Measurements from ENCODE around the gene RNU5D-1.

Gene RNU5D-1

DNA sequence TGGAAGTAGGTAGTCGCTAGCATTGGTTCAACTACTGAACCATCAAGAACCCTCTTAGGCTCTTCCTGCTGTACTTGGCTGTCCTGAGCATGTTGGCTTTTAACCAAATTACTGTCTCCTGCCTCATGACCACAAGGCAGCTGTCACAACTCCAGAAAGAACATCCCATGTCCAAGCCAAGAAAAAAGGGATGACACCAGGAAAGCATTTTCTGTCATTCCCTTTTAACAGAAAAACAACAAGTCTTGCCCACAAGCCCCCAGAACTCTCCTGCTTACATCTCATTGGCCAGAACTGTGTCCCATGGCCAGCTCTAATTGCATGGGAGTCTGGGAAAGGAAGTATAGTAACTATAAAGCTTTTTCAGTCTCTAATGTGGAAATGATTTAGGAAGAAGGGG lies 2.4 kb upstream of the RNU5D-1 start:
- no peak for DNase-seq (ENCODE audit: low read depth in 2 of 2, low spot score in 1 of 2)

DNA sequence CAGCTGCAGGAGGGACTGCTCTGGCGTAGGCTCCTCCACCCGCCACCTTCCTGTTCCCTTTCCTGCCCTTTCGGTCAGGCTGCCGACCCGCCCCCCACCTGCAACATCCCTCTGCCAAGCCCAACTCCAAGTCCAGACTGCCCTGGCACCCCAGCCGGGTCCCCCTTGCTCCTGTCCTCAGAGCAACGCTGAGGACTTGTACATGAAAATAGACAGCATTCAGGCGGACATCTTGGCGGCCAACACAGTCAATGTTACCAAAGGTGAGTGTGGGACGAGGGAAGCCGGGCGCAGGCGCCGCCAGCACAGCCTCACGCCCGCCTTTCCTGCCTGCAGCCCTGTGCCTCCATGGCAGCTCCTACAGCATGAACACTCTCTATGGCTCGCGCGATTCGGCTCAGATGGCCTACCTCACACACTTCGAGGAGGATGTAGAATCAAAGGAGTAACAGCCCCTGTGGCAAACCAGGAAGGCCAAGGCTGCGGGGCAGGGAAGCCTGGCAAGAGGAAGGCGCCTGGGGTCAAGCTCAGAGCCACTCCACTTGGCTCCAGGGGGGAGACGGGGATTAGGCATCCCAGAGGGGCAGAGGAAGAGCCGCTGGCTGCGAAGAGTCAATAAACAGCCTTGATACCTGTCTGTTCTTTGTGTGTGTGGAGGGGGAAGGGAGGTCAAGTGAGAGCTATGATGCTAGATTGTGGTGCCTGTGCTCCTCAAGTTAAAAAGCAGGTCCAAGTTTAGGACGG lies 5.8 kb downstream of the RNU5D-1 start:
- DNase-seq (ENCODE audit: low read depth in 2 of 2, low spot score in 1 of 2) = no peak

DNA sequence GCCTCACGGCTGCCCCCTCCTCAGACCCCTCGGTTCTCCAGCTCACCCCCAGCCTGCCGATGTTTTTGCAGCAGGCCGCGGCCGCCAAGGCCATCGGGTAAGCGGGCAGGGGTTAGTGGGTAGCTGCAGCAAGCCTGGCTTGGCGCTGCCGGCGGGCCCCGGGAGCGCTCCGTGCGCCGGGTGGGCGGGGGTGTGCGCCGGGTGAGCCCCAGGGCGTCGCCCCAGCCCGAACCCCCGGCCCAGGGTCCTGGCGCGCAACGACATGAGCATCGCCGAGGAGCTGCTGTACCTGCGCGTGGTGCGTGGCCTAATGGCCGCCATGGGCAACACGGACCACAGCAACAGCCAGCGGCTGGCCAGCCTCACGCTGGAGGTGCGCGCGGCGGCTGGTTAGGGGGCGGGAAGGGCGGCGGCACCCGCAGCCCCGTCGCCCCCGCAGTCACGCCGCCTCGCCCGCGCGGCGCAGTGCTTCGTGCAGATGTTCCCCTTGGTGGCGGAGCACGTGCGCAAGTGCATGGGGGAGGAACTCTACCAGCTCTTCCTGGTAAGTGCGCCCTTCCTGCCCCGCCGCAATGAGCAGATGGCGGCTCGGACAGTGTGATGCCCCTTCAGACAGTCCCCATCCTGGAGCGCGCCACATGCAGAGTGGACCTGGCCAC lies 6.5 kb downstream of the RNU5D-1 start:
- DNase-seq (ENCODE audit: low read depth in 2 of 2, low spot score in 1 of 2) = no peak

DNA sequence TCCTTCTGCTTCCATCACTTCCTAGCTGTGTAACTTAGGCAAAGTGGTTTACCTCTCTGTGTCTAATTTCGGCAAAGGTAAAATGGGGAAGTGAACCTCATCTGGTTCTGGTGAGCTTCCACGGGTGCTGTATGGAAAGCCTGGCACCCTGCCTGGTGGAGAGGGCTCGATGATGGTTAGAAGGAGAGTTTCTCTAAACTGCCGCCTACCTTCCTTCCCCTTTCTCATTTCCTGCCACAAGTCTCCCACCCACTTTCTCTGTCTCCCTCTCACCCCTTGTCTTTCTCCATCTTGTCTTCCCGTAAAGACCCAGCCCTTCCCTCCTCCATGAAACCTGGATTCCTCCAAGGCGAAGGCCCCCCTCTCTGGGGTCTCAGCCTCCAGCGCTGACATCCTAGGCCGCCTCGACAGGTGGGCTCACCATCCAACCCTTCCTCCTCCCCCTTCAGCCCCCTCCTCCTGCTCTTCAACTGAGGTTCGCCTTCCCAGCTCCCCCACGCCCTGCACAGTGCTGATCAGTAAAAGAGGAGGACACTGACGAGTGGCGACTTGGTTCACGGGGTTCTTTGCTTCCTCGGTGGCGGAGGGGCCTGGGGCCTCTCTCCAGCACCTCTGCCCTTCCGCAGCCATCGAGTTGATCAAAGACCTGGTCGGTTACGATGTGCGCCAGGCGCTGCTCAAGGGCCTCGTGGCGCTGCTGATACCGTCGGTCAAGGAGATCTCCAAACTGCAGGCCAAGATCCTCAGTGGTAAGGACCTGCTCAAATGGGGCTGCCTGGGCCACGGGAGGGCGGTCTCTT lies 7.3 kb downstream of the RNU5D-1 start:
- no peak for DNase-seq (ENCODE audit: low read depth in 2 of 2, low spot score in 1 of 2)

DNA sequence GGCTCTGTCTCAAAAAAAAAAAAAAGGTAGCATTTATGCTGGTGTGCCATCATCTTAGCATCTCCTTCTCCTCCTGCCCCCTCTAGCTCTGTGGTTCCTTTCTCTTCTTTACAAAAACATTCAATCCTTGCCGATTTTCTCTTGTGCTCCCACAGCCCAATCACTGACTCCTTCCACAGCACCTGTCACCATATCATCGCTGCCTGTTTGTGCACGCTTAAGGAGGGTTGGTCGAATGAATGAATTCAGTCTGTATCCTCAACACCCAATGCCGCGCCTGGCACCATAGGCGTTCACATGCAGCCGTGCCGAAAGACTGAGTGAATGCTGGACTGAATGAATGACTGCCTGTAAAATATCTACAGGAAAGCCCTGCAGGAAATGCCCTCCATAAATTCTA lies 7.9 kb downstream of the RNU5D-1 start:
- DNase-seq (ENCODE audit: low read depth in 2 of 2, low spot score in 1 of 2) = no peak

DNA sequence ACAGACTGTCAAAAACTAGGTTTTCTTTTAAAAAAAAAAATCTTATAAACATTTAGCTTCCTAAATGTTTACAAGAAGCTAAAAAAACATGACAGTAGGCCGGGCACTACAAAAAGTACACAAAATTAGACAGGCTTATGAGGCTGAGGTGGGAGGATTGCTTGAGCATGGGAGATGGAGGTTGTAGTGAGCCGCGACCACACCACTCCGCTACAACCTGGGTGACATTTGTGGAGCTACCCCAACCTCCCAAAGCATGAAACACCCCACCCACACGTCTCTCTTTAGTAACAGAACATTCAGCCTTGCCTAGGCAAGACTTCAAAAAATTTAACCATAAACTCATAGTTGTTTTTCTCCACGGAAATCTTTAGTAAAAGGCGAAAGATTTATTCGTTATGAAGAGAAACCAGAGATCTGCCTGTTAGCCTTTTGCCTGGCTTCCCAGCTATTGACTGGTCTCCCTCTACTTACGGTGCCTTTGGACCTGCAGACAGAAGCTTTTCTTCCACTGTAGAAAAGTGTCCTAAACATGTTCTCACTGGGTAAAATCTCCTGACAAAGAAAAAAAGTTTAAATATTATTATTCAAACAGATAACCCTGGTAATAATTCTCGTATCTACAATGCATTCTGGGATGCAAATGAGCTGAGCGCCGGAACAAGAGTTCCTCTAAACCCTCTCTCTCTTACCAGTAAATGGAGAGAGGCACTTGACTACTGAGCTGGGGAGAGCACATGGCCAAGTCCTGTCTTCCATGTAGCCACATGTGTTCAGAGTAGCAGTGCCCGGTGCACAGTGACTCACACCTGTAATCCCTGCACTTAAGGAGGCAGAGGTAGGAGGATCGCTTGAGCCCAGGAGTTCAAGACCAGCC lies 9.2 kb downstream of the RNU5D-1 start:
- peak in 1 of 2 donors; percentile 52 for DNase-seq (ENCODE audit: low read depth in 2 of 2, low spot score in 1 of 2)

DNA sequence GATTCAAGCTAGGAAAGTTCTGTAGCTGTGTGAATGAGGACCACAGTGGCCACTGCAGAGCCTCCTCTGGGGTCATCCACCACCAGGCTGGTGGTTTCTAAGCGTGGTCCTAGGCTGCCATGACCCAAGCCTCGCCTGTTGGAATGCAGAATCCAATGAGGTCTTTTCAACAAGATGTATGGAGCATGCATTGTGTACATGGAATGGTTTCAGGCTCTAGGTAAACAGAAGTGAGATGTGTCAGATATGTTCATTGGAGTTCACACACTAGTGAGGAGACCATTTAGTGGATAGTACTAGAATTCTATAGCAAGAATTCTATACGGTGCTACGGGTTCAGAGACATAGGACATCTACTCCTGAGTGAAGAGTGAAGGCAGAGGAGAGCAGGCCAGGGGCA lies 10.7 kb downstream of the RNU5D-1 start:
- DNase-seq (ENCODE audit: low read depth in 2 of 2, low spot score in 1 of 2) = no peak

DNA sequence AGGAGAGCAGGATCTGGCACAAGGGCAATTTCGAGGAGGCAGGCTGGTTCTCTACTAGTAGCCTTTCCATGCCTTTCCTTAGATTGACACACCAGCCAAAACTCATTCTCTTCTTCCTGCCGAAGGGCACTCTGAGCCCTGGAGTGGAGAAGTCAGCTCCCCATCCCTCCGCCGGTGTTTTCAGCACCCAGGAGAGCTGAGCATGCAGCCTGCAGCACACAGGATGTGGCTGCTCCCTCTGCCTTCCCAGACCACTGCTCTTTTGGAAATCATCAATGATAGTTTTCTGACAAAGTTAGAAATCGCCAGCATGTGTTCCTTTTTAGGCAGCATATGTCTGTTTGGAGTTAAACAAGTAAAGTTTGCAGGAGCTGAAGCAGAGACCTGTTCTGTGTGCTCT lies 11.7 kb downstream of the RNU5D-1 start:
- DNase-seq (ENCODE audit: low read depth in 2 of 2, low spot score in 1 of 2) = no peak

DNA sequence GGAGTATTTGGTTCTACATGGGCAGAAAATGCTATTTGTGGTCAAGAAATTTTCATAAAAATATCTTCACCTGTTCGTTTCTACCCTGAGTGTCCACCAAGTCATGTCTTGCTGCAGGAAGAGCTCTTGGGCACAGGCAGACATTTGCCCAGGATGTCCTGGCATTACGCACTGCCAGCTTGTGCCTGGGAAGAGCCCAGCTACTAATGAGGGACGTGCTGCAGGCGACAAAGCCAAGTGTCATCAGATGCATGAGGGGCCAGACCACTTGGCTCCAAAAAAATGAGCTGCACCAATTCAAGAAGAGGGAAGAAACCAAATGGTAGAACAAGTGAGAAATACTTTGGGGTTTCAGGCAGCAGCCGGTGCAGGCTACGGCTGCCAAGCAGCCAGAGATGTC lies 12.9 kb downstream of the RNU5D-1 start:
- DNase-seq (ENCODE audit: low read depth in 2 of 2, low spot score in 1 of 2) = no peak

DNA sequence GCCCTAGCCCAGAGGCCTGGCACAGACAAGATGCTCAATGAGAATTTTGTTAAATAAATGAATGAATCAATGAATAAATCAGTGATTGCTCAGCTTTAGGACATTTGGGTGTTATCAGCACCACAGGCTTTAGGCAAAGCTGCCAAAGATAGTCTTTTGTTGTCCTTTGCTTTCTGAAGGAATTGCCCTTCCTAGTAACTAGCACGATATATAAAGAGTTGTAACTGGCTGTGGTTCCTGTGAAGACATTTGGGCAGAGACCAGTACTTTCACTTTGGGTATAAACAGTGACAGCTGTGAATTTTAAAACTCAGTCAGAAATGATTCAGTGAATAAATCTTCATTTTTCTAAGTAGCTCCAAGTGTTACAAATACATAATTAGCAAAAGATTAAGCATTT lies 13.3 kb downstream of the RNU5D-1 start:
- no peak for DNase-seq (ENCODE audit: low read depth in 2 of 2, low spot score in 1 of 2)

DNA sequence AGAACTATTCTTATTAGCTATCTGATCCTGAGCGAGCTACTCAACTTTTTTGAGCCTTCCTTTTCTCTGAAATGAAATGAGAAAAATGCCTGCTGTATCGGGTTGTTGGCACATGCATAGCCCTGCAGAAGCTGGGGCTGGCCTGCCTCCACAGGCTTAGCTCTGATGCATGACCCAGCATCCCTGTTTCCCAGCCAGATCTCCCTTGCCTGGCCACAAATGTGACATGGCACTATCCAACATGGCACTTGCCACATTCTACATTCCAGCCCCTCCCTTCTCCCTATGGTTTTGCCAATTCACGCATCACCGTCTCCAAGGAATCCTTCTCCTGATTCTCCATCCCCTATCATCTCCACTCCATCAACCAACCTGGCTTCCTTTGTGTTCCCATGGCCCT lies 13.8 kb downstream of the RNU5D-1 start:
- DNase-seq (ENCODE audit: low read depth in 2 of 2, low spot score in 1 of 2) = no peak

DNA sequence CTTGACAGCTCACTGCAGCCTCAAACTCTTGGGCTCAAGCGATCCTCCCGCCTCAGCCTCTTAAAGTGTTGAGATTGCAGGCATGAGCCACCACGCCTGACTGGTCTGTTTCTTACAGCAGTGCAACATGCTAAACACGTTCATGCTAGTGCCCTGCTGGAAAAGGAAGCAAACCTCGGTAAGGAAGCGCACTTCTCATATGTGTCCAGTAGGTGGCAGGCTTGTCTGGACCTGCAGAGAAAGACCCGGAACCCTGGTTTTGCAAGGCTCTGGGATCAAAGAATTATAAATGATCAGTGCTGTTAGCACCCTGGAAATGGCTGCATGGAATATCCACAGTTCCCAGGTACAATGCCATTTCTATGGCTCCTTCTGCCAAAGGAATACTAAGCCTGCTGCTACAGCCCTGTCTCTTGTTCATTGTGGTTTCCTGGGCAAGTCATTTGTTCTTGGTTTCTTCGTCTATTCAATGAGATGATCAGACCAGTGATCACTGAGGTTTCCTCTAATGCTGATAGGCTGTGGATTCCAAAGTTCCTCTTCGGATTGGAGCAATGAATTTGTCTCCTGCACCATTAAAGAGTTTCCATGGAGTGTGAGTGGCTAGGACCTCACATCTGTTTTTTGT lies 15.9 kb downstream of the RNU5D-1 start:
- DNase-seq (ENCODE audit: low read depth in 2 of 2, low spot score in 1 of 2) = peak in 1 of 2 donors; percentile 29

DNA sequence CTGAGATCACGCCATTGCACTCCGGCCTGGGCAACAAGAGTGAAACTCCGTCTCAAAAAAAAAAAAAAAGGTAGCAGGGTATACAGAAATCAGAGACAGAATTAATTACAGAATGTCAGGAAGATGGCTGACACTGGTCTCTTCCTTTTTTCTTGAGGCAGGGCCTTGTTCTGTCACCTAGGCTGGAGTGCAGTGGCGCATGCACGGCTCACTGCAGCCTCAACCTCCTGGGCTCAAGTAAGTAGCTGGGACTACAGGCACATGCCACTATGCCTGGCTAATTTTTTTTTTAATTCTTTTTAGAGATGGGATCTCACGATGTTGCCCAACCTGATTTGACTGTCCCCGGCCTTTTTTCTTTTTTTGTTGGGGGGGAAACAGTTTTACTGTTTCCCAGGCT lies 16.4 kb downstream of the RNU5D-1 start:
- no peak for DNase-seq (ENCODE audit: low read depth in 2 of 2, low spot score in 1 of 2)

DNA sequence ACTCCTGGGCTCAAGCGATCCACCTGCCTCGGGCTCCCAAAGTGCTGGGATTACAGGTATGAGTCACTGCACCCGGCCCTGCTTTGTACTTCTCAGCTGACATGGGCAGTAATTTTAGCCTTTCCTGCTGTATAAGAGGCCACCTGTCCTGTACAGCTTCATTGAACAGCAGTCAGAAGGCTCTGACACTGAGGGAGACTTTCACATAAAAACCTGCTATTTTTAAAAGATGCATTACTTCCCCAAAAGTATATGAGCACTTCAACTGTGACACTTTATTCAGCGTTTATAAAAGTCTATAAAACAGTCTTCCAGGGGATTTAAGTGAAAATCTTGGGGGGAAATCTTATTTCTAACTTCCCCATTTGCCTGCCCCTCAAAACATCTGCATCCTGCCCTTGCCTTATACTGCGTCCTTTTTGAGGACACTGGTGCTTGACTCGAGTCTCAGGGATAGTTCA lies 17.6 kb downstream of the RNU5D-1 start:
- DNase-seq (ENCODE audit: low read depth in 2 of 2, low spot score in 1 of 2) = no peak

DNA sequence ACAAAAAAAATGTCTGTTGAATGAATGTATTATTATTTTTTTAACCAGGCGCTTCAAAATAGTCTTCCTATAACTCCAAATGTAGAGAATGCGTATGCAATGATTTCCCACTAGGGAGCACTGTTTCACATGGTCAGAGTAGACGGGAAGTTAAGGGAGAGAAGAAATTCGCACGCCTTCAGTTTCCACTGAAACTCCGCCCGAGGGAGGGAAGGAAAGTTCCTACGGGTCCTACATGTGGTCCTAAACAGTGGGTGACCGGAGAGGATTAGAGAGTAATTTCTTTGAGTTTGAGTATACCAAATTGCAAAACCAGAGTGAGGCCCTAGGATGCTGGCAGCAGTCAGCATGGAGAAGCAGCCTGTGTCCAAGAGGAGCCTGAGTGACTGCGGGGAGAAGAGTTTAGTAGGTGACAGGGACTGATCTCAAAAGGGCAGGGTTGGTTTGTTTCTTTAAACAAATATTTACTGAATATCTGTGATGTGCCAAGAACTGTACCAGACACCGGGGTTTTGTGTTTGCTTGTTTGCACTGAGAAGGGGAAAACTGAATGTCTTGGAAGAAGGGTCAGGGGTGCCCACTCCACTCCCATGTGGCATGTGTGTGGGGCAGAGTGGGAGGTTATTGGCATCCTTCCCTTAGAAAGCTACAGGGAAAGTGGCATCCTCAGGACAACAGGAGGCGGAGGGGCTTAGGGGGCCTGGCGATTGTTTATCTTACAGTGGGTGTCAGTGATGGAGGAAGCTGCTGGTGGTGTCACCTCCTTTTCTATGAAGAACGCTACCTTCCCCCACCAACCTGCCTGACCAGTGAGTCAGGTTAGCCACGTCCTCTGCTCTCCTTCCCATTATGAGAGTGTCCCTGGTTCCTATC lies 22.8 kb downstream of the RNU5D-1 start:
- DNase-seq (ENCODE audit: low read depth in 2 of 2, low spot score in 1 of 2) = no peak

DNA sequence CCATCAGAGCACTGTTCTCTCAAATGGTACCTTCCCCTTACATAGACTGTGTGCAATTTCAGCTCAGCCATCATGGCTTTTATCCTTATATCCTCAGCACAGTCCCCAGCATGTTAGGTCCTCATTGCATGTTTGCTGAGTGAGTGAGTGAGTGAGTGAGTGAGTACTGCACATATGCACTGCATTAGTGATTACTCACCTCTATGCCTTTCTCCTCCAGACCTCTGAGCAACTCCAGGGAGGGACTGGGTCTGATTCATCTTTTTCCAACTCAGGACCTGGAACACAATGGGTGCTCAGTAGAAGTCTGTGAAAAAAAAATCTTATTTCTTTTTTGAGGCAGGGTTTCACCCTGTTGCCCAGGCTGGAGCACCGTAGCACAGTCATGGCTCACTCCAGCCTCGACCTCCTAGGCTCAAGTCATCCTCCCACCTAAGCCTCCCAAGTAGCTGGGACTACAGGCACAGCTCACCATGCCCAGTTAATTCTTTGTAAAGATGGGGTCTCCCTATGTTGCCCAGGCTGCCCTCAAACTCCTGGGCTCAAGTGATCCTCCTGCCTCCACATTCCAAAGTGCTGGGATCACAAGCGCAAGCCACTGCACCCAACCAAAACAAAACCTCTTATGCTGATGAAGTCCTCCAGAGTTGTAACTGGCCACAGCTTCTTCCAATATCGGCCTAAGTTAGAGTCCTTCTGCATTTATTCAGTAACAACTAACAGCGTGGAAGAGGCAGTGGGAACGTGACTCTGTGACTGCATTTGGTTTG lies 23.7 kb downstream of the RNU5D-1 start:
- no peak for DNase-seq (ENCODE audit: low read depth in 2 of 2, low spot score in 1 of 2)

DNA sequence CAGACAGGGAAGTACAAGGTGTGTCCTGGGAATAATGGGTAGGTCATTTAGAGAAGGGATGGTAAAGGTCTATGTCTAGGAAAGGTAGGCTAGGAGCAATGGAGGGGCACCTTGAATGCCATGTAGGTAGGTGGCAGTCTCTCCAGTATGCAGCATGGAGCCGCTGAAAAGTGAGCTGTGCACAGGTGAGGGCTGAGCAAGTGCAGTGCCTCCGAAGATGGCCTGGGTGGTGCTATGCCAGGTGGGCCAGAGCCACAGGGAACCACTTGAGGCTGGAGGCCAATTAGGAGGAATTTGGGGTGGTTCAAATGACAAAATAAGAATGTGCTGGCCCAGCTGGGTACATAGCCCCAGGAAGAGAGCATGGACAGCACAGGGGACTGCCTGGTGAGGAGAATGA lies 25.0 kb downstream of the RNU5D-1 start:
- no peak for DNase-seq (ENCODE audit: low read depth in 2 of 2, low spot score in 1 of 2)

DNA sequence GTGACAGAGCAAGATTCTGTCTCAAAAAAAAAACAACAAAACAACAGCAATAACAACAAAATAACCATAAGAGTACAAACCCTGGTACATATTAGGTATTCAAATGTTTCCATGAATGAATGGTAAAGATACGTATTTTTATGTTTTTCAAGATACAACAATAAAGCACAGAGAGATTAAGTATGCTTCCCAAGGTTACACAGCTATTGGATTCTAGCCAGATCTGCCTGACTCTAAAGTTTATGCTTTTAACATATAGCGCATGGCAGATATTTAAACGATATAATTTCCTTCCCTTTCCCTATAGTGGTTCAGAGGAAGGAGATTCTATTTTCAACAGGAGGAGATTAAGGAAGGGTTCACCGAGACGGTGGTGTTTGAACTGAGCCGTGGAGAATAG lies 25.5 kb downstream of the RNU5D-1 start:
- no peak for DNase-seq (ENCODE audit: low read depth in 2 of 2, low spot score in 1 of 2)

DNA sequence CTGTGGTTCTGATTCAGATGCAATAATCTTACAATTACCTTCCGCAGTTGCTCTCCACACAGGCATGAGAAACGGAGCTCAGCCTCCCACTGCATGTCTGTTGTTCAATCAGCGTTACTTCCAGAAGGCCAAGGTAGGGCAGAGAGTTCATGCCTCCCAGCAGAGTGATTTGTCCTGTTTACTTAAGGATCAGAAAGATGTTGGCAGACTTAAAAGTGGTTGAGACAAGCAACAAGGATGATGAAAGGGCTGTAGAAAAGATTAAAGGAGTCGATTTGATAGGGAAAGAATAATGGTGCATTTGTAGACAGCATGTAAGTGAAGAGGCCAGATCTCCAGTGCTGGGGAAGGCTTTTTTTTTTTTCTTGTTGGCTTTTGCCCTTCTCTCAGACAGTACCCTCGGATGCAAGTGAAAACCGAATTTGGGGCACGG lies 29.8 kb downstream of the RNU5D-1 start:
- DNase-seq (ENCODE audit: low read depth in 2 of 2, low spot score in 1 of 2) = no peak
